Activated CD4-positive, CD25-positive, alpha-beta regulatory T cell treated with anti-CD3 and anti-CD28 coated beads, Interleukin-2, amount 50 U/mL, for 72 hours (primary cell): Measurements from ENCODE around the gene ORC6.

ENCODE experiments used
- DNase-seq: peaks from one replicate; pipeline ENCODE4 v3.0.0; 2021

The ORC6 gene

GRCh38 chr16:46733319-46733830 lies 43.9 kb downstream of the ORC6 start:
- DNase-seq: no peak

GRCh38 chr16:46736695-46737094 lies 47.2 kb downstream of the ORC6 start:
- no peak for DNase-seq

- DNase-seq: no peak
These were observed 48.3 kb downstream of the ORC6 start for GRCh38 chr16:46737621-46738214.

- DNase-seq: no peak
These were observed 50.5 kb downstream of the ORC6 start for GRCh38 chr16:46739934-46740333.

- DNase-seq: no peak
These were observed 53.8 kb downstream of the ORC6 start for GRCh38 chr16:46743232-46743719.

GRCh38 chr16:46745617-46746016 lies 56.2 kb downstream of the ORC6 start:
- DNase-seq: no peak

- no peak for DNase-seq
These were observed 57.6 kb downstream of the ORC6 start for GRCh38 chr16:46746821-46747776.
